Right atrium auricular region (tissue), 2 donors: ENCODE measurements around the gene LHX1. TPM values are rescaled to one million over a fixed set of nuclear protein-coding genes. Genes with fewer than 3 reads are reported as not detected.

Experiments
- DNase-seq: peaks from one replicate; pipeline ENCODE4 v3.0.0-alpha.2; 2019; ENCODE audit warnings: low spot score
- H3K27ac ChIP-seq, 2 donors: fragments of 200-600 bp; sonication (generic); 1 replicate in 1 of 2; 2 replicates in 1 of 2; pipeline ENCODE4 v1.5.1; 2016 to 2019
- H3K27me3 ChIP-seq, 2 donors: fragments of 200-600 bp; sonication (generic); one replicate each; pipeline versions ENCODE4 v1.5.1 to v1.6.0; 2017 to 2019
- H3K36me3 ChIP-seq: fragments of 200-600 bp; sonication (generic); one replicate; pipeline ENCODE4 v1.5.1; 2016
- H3K4me1 ChIP-seq, 2 donors: fragments of 200-600 bp; sonication (generic); one replicate each; pipeline versions ENCODE4 v1.5.1 to v1.6.0; 2017 to 2019
- H3K4me3 ChIP-seq, 2 donors: fragments of 200-600 bp; sonication (generic); 1 replicate in 1 of 2; 2 replicates in 1 of 2; pipeline ENCODE4 v1.5.1; 2017 to 2019; ENCODE audit warnings: mild to moderate bottlenecking in 1 of 2, moderate library complexity in 1 of 2
- H3K9me3 ChIP-seq, 2 donors: fragments of 200-600 bp; sonication (generic); one replicate each; pipeline ENCODE4 v1.5.1; 2019
- total RNA-seq, 2 donors: library from RNA; depleted of rRNA; stranded (reverse); fragments of >200 nt; gene quantifications; one replicate each; pipeline ENCODE4 v1.1.0, GENCODE V29; 2016
- TF ChIP-seq, protein P1 (sequence below), 2 donors: fragments of 200-600 bp; sonication (generic); IDR thresholded peaks; one replicate each; pipeline ENCODE4 v1.5.1; 2019; ENCODE audit warnings: antibody characterized with exemption in 2 of 2

The LHX1 gene
- total RNA-seq, 2 donors from 2014 or later = not detected

DNA sequence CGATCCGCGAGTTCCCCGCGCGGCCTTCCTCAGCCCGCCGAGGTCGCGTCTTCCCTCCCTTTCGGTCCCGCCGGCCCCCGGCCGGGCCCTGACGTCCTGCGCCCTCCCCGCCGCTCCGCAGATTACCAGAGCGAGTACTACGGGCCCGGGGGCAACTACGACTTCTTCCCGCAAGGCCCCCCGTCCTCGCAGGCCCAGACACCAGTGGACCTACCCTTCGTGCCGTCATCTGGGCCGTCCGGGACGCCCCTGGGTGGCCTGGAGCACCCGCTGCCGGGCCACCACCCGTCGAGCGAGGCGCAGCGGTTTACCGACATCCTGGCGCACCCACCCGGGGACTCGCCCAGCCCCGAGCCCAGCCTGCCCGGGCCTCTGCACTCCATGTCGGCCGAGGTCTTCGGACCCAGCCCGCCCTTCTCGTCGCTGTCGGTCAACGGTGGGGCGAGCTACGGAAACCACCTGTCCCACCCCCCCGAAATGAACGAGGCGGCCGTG is 5.4 kb downstream of the LHX1 start:
- H3K4me1 ChIP-seq = peaks cover 0 to 37% of the 10 kb centered on the region in 2 donors
- H3K27me3 ChIP-seq = peaks cover 68 to 85% of the 10 kb centered on the region in 2 donors
- TF ChIP-seq, protein P1, sequence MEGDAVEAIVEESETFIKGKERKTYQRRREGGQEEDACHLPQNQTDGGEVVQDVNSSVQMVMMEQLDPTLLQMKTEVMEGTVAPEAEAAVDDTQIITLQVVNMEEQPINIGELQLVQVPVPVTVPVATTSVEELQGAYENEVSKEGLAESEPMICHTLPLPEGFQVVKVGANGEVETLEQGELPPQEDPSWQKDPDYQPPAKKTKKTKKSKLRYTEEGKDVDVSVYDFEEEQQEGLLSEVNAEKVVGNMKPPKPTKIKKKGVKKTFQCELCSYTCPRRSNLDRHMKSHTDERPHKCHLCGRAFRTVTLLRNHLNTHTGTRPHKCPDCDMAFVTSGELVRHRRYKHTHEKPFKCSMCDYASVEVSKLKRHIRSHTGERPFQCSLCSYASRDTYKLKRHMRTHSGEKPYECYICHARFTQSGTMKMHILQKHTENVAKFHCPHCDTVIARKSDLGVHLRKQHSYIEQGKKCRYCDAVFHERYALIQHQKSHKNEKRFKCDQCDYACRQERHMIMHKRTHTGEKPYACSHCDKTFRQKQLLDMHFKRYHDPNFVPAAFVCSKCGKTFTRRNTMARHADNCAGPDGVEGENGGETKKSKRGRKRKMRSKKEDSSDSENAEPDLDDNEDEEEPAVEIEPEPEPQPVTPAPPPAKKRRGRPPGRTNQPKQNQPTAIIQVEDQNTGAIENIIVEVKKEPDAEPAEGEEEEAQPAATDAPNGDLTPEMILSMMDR (IDR thresholded peaks at IDR 0.05) = no peak
- no peak overlapping the region for H3K27ac ChIP-seq
- H3K36me3 ChIP-seq = no peaks in the 10 kb centered on the region
- no peaks in the 10 kb centered on the region for H3K9me3 ChIP-seq
- DNase-seq = no peak
- H3K4me3 ChIP-seq = peak overlapping the region in 1 of 2 donors; percentile 31

DNA sequence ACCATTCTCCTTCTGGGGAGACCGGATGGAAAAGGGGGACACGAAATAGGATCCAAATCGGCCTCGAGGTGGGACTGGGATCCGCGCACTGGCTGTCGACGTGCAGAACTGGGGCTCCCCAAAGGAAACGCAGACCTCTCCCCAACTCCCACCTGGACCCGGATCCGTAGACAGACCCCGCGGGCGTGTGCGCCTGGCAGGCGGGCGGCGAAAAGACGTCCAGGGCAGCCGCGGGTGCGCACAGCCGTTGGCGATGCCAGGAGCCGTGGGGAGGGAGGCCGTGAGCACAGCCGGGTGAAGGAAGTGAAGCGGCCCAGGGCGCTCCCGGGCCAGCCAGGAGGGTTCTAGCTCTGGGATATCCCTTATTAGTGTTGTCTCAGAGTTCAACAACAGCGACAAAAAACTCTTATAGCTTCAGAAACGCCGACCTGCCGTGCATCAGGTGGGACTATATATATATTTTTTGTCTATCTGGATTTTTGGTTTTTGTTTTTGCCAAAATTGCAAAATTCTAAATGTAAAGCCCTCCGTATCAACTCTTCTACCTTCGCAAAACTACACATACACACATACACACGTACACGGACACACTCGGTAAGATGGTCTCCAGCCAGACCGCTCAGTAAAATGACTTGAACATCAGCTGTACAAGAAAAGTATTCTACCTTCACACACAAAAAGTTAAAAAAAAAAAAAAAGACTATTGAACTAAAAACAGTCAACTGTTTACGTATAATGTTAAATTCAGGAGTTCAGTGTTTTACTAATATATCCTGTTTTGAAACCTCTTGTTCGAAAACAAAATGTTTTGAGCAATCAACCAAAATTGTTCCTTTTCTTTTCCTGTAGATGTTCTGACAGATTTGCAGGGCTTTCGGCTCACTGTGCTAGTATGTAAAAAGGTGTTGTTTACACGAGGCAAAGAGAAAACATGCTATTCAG is 6.2 kb downstream of the LHX1 start:
- no peak for DNase-seq
- TF ChIP-seq, protein P1 (IDR thresholded peaks at IDR 0.05) = no peak
- Histone ChIP-seq H3K9me3 (no peaks in the 10 kb centered on the region), H3K36me3 (no peaks in the 10 kb centered on the region), H3K4me3 (no peak overlapping the region), H3K27me3 (peaks cover 60 to 76% of the 10 kb centered on the region in 2 donors), H3K4me1 (peaks cover 0 to 35% of the 10 kb centered on the region in 2 donors), H3K27ac (no peak overlapping the region)

DNA sequence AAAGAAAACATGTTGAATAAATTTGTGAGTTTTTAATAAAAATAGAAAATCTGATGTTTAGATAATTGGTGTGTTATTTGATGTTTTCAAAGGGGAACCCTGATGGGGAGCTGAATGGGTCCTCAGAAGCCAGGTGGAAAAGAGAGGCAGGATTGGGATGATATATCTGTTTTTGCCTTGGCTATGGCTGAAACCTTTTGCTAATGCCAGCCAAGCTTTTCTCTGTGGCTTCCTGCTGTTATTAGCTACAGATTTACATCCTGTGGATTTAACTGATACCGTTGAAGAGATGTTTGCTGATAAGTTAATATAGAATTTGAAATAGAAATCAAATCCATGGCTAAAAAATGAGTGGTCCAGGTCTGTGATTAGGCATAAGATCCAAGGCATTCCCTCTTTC is 7.3 kb downstream of the LHX1 start:
- Histone ChIP-seq H3K36me3 (no peaks in the 10 kb centered on the region), H3K4me3 (no peak overlapping the region), H3K9me3 (no peaks in the 10 kb centered on the region), H3K27me3 (peaks cover 52 to 66% of the 10 kb centered on the region in 2 donors), H3K4me1 (peaks cover 0 to 31% of the 10 kb centered on the region in 2 donors), H3K27ac (no peak overlapping the region)
- DNase-seq = no peak
- TF ChIP-seq, protein P1 (IDR thresholded peaks at IDR 0.05) = no peak

DNA sequence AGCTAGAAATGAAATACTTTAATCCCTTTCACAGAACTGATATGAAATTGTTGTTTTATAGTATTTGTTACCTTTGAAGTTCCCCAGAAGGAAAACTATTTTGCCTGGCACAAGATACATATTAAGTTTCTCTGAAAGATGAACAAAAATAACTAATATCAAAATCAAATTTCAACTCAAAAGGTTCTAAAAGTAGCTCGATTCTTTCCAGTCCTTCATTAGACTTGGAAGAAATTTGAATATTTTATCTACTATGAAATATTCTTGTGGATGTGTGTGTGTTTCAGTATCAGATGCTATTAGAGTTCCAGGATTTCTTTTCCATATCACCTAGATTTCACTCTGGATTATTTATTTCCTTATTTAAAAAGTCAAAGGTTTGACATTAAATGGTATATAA is 7.9 kb downstream of the LHX1 start:
- no peak for DNase-seq
- peaks cover 0 to 34% of the 10 kb centered on the region in 2 donors for H3K4me1 ChIP-seq
- peaks cover 47 to 60% of the 10 kb centered on the region in 2 donors for H3K27me3 ChIP-seq

DNA sequence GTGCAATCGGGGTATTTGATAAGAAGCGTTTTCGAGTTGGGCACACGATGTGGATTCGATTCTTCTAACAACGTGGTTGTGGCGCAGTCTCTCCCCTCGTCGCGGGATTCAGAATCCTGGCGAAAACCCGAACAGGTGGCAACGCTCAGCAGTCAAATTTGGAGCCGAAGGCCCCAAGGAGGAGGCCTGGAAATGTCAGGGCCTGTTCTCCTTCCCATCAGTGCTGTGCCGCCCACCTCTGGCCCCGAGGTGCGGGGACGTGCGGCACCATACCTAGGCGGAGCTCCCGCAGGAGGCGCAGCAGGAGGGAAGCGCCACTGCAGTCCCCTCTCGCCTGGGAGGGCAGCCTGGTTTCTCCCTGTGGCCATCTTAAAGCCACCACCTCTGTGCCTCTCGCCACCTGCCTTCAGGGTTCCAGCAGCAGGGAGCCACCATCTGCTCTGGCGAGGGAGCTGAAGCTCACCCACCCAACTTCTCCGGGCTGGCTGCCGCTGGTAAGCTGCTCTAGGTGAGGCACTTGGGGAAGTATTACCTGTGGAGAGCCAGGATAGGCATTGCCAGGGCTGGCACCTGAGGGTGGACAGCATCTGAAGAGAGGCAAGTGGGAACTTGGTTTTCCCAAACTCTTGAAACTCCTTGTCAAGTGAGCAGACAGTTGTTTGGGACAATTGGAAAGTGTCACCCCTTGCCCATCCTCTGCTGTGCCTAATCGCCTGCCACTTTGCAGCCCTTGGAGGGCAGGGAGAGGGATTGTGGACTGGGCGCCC is 8.9 kb downstream of the LHX1 start:
- Histone ChIP-seq H3K27me3 (peaks cover 37 to 50% of the 10 kb centered on the region in 2 donors), H3K9me3 (no peaks in the 10 kb centered on the region), H3K4me1 (peaks cover 0 to 39% of the 10 kb centered on the region in 2 donors), H3K27ac (no peak overlapping the region), H3K4me3 (no peak overlapping the region), H3K36me3 (peaks cover 5% of the 10 kb centered on the region)
- TF ChIP-seq, protein P1 (IDR thresholded peaks at IDR 0.05) = no peak
- DNase-seq = no peak

More for the DNA sequence above, 7.9 kb downstream of the LHX1 start:
- no peak overlapping the region for H3K4me3 ChIP-seq
- no peak overlapping the region for H3K27ac ChIP-seq
- TF ChIP-seq, protein P1 (IDR thresholded peaks at IDR 0.05) = no peak
- no peaks in the 10 kb centered on the region for H3K9me3 ChIP-seq
- H3K36me3 ChIP-seq = no peaks in the 10 kb centered on the region
